Right cardiac atrium (tissue), 5 donors: Measurements from ENCODE around the gene TTLL5. TPM values are rescaled to one million over a fixed set of nuclear protein-coding genes. Genes with fewer than 3 reads are reported as not detected.
A peak's percentile ranks its signal among the peaks of the same experiment; 100 is the strongest.

Experiments
- ATAC-seq, 2 donors: fragments of 200-7000 bp; cut with Tn5 transposase; one replicate each; pipeline versions ENCODE4 v1.8.0 to v1.9.1; 2020; ENCODE audit warnings: moderate library complexity in 2 of 2, mild to moderate bottlenecking in 1 of 2
- DNase-seq, 3 donors: peaks; one replicate each; pipeline ENCODE4 v3.0.0-alpha.2; 2020
- H3K27ac ChIP-seq: one replicate; pipeline ENCODE4 v1.5.1; 2013; ENCODE audit warnings: mild to moderate bottlenecking, low read length, control low read depth, moderate library complexity
- H3K27me3 ChIP-seq: one replicate; pipeline ENCODE4 v1.6.1; 2013; ENCODE audit not compliant: control insufficient read depth, insufficient read depth
- H3K4me1 ChIP-seq: one replicate; pipeline ENCODE4 v1.6.1; 2013; ENCODE audit warnings: low read length; ENCODE audit not compliant: control insufficient read depth, insufficient read depth
- H3K4me3 ChIP-seq: one replicate; pipeline ENCODE4 v1.5.1; 2013; ENCODE audit warnings: low read length, control low read depth
- H3K9me3 ChIP-seq: one replicate; pipeline ENCODE4 v1.6.1; 2013; ENCODE audit warnings: low read length; ENCODE audit not compliant: control insufficient read depth
- WGBS: extraction: QIAGEN DNeasy Blood & Tissue Kit; methylation state at CpG from one replicate; pipeline ENCODE4 v1.1.7; 2013; 5-methylcytosine and 5-hydroxymethylcytosine counted together
- intact Hi-C, 4 donors: fragments of 100-400 bp; cut with DNase I; formaldehyde crosslinking; loops; one replicate each; pipeline versions ENCODE4 v1.11.0 to v1.14.0; 2022 to 2023
- polyA plus RNA-seq: library from polyadenylated mRNA; stranded (reverse); fragments of 200-250 nt; gene quantifications from one replicate; pipeline ENCODE4 v1.2.3, GENCODE V29; 2013
- total RNA-seq, 4 donors: library from RNA; stranded (reverse); fragmentation: NEBNext Ultra II Directional; extraction: Animal tissue kit (Norgen Biotek cat#: 25700); gene quantifications; one replicate each; pipeline ENCODE4 v1.2.1, GENCODE V29; 2021
- donor health status: healthy with polysubstance abuse.
- donor health status: DM: no; HTN: yes; CAD: no.
- donor health status: DM: no; HTN: no; CAD: no.
- donor health status: DM: no; HTN: yes; CAD: no; lungs with severe emphysema.
- donor health status: DM: yes; HTN: yes; CAD: no.

TTLL5 gene
- total and polyA plus RNA-seq, 5 donors: 8.0 to 22.2 (median 20.0) TPM

DNA sequence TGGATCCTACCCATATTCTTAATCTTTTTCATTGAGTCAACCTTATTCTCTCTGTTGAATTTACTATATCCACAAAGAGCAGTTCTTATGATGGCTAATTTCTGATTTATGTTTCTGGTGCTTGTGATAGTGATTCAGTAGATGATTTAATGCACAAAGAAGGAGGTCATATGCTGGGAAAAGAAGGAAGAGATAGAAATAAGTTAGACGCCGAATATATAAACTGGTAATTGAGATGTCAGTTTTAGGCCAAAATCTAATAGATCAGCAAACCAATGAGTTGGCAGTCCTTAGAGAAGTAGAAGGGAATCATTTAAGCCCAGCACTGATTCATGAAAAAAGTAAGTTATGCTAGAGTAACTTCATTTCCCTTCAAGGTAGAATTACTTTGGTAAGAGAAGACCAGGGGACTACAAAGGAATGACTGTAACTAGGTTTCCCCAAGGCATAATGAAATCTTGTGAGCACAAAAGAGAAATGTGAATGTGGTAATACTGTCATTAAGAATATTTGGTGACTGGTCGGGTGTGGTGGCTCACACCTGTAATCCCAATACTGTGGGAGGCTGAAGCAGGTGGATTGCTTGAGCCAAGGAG, 188.4 kb downstream of the TTLL5 start:
- peaks cover 2% of the 10 kb centered on the region for H3K4me1 ChIP-seq
- 82% methylated on average over 3 of the region's 3 CpGs for WGBS
- intact Hi-C loops: no loop called here
- no peaks in the 10 kb centered on the region for H3K9me3 ChIP-seq
- no peak overlapping the region for H3K4me3 ChIP-seq
- no peak overlapping the region for H3K27ac ChIP-seq
- no peaks in the 10 kb centered on the region for H3K27me3 ChIP-seq
- no peak for DNase-seq
- no peak for ATAC-seq

GRCh38 chr14:75851574-75851866, 190.5 kb downstream of the TTLL5 start:
- no peaks in the 10 kb centered on the region for H3K27me3 ChIP-seq
- H3K4me1 ChIP-seq: peaks cover 2% of the 10 kb centered on the region
- no peaks in the 10 kb centered on the region for H3K9me3 ChIP-seq
- intact Hi-C loops: no loop called here
- H3K4me3 ChIP-seq: no peak overlapping the region
- DNase-seq (no peak), ATAC-seq (no peak)
- no peak overlapping the region for H3K27ac ChIP-seq
- WGBS: 94% methylated on average over 6 of the region's 6 CpGs

- ATAC-seq: no peak
- Histone ChIP-seq H3K27ac (no peak overlapping the region), H3K9me3 (no peaks in the 10 kb centered on the region), H3K4me3 (no peak overlapping the region), H3K4me1 (no peaks in the 10 kb centered on the region), H3K27me3 (no peaks in the 10 kb centered on the region)
- intact Hi-C loops: no loop called here
- WGBS: 81% methylated on average over 6 of the region's 6 CpGs
- no peak for DNase-seq
Measured at GRCh38 chr14:75854111-75854799, 193.2 kb downstream of the TTLL5 start.

DNA sequence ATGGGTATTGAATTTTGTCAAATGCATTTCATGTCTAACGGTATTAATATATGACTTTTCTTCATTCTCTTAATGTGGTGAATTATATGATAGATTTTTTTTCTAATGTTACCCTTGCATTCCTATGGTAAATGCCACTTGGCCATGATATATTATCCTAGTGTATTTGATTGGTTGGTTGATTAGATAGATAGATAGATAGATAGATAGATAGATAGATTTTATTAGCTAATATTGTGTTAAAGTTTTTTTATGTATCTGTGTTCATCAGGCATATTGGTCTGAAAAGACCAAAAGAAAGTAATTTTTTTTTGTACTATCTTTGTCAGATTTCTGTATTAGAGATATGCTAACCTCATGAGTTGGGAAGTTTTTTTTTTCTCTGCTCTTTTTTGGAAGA, 196.2 kb downstream of the TTLL5 start:
- intact Hi-C loops: no loop called here
- no peaks in the 10 kb centered on the region for H3K9me3 ChIP-seq
- no peak for DNase-seq
- no peak for ATAC-seq
- no peak overlapping the region for H3K27ac ChIP-seq
- H3K27me3 ChIP-seq: no peaks in the 10 kb centered on the region
- 97% methylated on average over 1 of the region's 1 CpG for WGBS
- H3K4me1 ChIP-seq: no peaks in the 10 kb centered on the region
- H3K4me3 ChIP-seq: no peak overlapping the region

DNA sequence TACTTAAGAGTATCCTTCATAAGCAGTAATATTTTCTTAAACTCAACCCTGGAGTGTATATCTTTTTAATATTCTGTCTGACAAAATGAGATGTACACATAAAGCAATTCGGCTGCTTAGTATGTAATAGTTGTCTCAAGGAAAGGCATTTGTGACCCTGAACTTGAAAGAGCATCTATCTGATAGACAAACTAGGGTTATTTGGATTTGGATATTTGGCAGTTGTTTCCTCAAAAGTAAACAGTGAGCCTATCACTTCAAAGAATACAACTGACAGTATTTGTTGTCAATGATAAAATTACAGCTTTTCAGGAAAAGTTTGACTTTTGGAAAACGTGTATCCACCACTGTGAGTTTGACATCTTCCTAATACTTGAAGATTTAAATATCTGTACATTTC, 197.3 kb downstream of the TTLL5 start:
- no peaks in the 10 kb centered on the region for H3K27me3 ChIP-seq
- no peaks in the 10 kb centered on the region for H3K4me1 ChIP-seq
- H3K27ac ChIP-seq: no peak overlapping the region
- H3K9me3 ChIP-seq: no peaks in the 10 kb centered on the region
- no peak overlapping the region for H3K4me3 ChIP-seq
- ATAC-seq (no peak), DNase-seq (no peak)
- intact Hi-C loops: no loop called here
- WGBS: 91% methylated on average over 2 of the region's 2 CpGs

DNA sequence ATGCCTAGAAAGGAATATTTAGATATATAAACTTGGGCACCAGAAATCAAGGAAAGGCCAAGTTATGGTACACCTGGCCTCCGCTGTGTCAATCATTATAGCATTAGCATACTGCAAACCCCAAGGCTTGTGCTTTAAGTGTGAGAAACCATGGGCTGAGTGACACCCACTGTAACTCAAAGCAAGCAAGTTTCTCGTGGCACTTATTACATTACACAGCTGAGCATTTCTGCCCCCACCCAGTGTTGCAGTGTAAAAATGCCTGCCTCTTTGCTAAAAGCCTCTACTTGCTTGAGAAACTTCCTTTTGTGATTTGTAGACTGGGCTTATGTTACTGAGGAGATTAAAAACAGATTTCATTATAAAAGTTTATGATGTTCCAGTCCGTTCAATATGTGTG, 198.7 kb downstream of the TTLL5 start:
- DNase-seq: no peak
- Histone ChIP-seq H3K27ac (no peak overlapping the region), H3K27me3 (no peaks in the 10 kb centered on the region), H3K4me3 (no peak overlapping the region), H3K4me1 (no peaks in the 10 kb centered on the region), H3K9me3 (no peaks in the 10 kb centered on the region)
- intact Hi-C loops: no loop called here
- WGBS: 82% methylated on average over 3 of the region's 3 CpGs
- no peak for ATAC-seq

DNA sequence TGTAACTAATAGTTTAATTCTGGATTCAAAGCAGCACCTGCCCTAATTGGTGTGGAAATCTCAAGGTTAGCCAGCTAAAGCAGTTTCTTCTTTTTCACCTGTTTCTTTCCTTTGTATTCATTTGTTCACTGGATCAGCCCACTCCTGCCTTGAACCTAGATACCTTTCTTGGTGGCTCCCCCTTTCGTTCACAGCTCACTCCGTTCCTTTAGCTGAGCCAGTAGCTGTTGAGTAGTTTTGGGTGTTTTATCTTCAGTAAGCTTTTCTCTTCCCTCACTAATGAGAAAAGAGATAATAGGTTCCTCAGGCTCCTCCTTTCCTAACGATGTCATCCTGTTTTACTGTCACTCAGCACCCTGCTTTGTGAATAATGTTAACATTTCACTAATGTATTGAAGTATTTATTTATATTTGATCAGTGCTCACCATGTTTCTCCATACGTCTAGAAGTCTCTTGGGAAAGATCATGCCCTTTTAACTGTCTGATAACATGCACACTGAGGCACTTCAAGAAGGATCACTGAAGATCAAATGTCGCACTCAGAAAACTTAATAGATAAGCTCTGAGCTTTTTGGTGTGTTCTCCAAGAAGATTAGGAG, 199.6 kb downstream of the TTLL5 start:
- no peak overlapping the region for H3K4me3 ChIP-seq
- H3K27ac ChIP-seq: peak overlapping the region; percentile 45
- ATAC-seq (peak in 1 of 2 donors; percentile 28), DNase-seq (no peak)
- H3K9me3 ChIP-seq: no peaks in the 10 kb centered on the region
- WGBS: 57% methylated on average over 5 of the region's 5 CpGs
- intact Hi-C loops: no loop called here
- no peaks in the 10 kb centered on the region for H3K4me1 ChIP-seq
- H3K27me3 ChIP-seq: no peaks in the 10 kb centered on the region

- no peak overlapping the region for H3K4me3 ChIP-seq
- no peaks in the 10 kb centered on the region for H3K4me1 ChIP-seq
- H3K27me3 ChIP-seq: no peaks in the 10 kb centered on the region
- DNase-seq: no peak
- H3K27ac ChIP-seq: peak overlapping the region; percentile 45
- WGBS: 56% methylated on average over 4 of the region's 4 CpGs
- ATAC-seq: peak; percentile 68 to 90
- intact Hi-C loops: no loop called here
- H3K9me3 ChIP-seq: no peaks in the 10 kb centered on the region
Measured at GRCh38 chr14:75861161-75861621, 200.1 kb downstream of the TTLL5 start.

GRCh38 chr14:75863221-75863620, 202.2 kb downstream of the TTLL5 start:
- DNase-seq (no peak), ATAC-seq (no peak)
- intact Hi-C loops: no loop called here
- WGBS: 86% methylated on average over 2 of the region's 2 CpGs
- no peak overlapping the region for H3K4me3 ChIP-seq
- H3K27ac ChIP-seq: no peak overlapping the region
- no peaks in the 10 kb centered on the region for H3K27me3 ChIP-seq
- H3K4me1 ChIP-seq: peaks cover 3% of the 10 kb centered on the region
- no peaks in the 10 kb centered on the region for H3K9me3 ChIP-seq

DNA sequence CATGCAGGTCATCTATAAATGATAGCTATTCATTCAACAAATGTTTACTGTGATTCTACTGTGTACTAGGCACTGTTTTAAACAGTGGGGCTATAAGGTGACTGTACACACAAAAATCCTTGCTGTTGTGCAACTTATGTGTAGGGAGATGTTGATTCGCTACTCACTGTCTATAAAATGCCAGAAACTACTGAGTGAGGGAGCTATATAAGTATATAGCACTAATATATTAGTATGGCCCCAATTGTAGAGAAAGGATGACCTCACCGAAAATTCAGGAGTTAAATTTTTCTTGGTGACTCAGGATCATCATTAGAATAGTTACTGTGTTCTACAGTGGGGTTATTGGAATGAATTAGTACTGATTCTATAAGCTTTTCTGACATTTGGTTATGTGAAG, 203.3 kb downstream of the TTLL5 start:
- intact Hi-C loops: no loop called here
- DNase-seq (no peak), ATAC-seq (no peak)
- Histone ChIP-seq H3K4me3 (no peak overlapping the region), H3K4me1 (peaks cover 3% of the 10 kb centered on the region), H3K27me3 (no peaks in the 10 kb centered on the region), H3K9me3 (no peaks in the 10 kb centered on the region), H3K27ac (no peak overlapping the region)
- WGBS: 95% methylated on average over 2 of the region's 2 CpGs

GRCh38 chr14:75865531-75865930, 204.5 kb downstream of the TTLL5 start:
- Histone ChIP-seq H3K4me1 (peaks cover 3% of the 10 kb centered on the region), H3K27me3 (no peaks in the 10 kb centered on the region), H3K9me3 (no peaks in the 10 kb centered on the region), H3K4me3 (no peak overlapping the region), H3K27ac (no peak overlapping the region)
- intact Hi-C loops: no loop called here
- DNase-seq (no peak), ATAC-seq (no peak)
- 67% methylated on average over 2 of the region's 2 CpGs for WGBS
